Measurements from ENCODE around the gene VAV3. TPM values are rescaled to one million over a fixed set of nuclear protein-coding genes. Genes with fewer than 3 reads are reported as not detected.

The VAV3 gene
- total RNA-seq, 1 experiment from 2014 or later, result not detected

DNA sequence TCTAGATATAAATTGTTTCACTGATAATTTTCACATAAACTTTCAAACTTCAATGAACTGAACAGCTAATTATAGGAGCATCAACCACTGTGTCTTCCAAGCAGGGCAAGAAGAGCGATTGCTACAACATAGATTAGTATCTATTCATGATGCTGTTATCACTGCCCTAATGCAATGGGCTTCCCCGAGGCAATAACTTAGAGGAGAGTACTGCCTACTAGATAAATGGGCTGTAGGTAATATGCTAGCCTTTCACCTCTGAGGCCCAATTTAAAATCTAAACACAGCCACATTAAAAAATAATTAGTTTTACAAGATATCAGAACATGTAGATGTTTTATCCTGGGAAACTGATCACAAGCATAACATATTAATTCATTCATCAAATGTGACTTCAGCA is 318.0 kb downstream of the VAV3 start:
- TF ChIP-seq EGR1 (IDR thresholded peaks at IDR 0.05; ENCODE audit: low read depth), result no peak
- no peak for TF ChIP-seq EZH2phosphoT487 (IDR thresholded peaks at IDR 0.05; ENCODE audit: borderline replicate concordance)
- TF ChIP-seq, protein P1, sequence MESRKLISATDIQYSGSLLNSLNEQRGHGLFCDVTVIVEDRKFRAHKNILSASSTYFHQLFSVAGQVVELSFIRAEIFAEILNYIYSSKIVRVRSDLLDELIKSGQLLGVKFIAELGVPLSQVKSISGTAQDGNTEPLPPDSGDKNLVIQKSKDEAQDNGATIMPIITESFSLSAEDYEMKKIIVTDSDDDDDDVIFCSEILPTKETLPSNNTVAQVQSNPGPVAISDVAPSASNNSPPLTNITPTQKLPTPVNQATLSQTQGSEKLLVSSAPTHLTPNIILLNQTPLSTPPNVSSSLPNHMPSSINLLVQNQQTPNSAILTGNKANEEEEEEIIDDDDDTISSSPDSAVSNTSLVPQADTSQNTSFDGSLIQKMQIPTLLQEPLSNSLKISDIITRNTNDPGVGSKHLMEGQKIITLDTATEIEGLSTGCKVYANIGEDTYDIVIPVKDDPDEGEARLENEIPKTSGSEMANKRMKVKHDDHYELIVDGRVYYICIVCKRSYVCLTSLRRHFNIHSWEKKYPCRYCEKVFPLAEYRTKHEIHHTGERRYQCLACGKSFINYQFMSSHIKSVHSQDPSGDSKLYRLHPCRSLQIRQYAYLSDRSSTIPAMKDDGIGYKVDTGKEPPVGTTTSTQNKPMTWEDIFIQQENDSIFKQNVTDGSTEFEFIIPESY (IDR thresholded peaks at IDR 0.05; ENCODE audit: extremely low read depth, insufficient replicate concordance, low read length), result no peak
- no peak for TF ChIP-seq SP1 (IDR thresholded peaks at IDR 0.05; ENCODE audit: low read depth)
- TF ChIP-seq ZFX (IDR thresholded peaks at IDR 0.05), result no peak
- TF ChIP-seq YY1 (IDR thresholded peaks at IDR 0.05; ENCODE audit: extremely low read depth, insufficient replicate concordance, low read depth, low read length), result no peak
- no peak for TF ChIP-seq ZNF274 (IDR thresholded peaks at IDR 0.05; ENCODE audit: low read depth, low read length)
- TF ChIP-seq, protein P2, sequence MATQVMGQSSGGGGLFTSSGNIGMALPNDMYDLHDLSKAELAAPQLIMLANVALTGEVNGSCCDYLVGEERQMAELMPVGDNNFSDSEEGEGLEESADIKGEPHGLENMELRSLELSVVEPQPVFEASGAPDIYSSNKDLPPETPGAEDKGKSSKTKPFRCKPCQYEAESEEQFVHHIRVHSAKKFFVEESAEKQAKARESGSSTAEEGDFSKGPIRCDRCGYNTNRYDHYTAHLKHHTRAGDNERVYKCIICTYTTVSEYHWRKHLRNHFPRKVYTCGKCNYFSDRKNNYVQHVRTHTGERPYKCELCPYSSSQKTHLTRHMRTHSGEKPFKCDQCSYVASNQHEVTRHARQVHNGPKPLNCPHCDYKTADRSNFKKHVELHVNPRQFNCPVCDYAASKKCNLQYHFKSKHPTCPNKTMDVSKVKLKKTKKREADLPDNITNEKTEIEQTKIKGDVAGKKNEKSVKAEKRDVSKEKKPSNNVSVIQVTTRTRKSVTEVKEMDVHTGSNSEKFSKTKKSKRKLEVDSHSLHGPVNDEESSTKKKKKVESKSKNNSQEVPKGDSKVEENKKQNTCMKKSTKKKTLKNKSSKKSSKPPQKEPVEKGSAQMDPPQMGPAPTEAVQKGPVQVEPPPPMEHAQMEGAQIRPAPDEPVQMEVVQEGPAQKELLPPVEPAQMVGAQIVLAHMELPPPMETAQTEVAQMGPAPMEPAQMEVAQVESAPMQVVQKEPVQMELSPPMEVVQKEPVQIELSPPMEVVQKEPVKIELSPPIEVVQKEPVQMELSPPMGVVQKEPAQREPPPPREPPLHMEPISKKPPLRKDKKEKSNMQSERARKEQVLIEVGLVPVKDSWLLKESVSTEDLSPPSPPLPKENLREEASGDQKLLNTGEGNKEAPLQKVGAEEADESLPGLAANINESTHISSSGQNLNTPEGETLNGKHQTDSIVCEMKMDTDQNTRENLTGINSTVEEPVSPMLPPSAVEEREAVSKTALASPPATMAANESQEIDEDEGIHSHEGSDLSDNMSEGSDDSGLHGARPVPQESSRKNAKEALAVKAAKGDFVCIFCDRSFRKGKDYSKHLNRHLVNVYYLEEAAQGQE (IDR thresholded peaks at IDR 0.05; ENCODE audit: low read depth), result no peak
- TF ChIP-seq, protein P3, sequence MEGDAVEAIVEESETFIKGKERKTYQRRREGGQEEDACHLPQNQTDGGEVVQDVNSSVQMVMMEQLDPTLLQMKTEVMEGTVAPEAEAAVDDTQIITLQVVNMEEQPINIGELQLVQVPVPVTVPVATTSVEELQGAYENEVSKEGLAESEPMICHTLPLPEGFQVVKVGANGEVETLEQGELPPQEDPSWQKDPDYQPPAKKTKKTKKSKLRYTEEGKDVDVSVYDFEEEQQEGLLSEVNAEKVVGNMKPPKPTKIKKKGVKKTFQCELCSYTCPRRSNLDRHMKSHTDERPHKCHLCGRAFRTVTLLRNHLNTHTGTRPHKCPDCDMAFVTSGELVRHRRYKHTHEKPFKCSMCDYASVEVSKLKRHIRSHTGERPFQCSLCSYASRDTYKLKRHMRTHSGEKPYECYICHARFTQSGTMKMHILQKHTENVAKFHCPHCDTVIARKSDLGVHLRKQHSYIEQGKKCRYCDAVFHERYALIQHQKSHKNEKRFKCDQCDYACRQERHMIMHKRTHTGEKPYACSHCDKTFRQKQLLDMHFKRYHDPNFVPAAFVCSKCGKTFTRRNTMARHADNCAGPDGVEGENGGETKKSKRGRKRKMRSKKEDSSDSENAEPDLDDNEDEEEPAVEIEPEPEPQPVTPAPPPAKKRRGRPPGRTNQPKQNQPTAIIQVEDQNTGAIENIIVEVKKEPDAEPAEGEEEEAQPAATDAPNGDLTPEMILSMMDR (IDR thresholded peaks at IDR 0.05 in 2 of 3, conservative IDR thresholded peaks at IDR 0.05 in 1 of 3; ENCODE audit: borderline replicate concordance in 1 of 3, insufficient read depth in 1 of 3, low read depth in 2 of 3, low read length in 2 of 3), result no peak
- TF ChIP-seq SIN3A (IDR thresholded peaks at IDR 0.05; ENCODE audit: low read depth), result no peak
- ATAC-seq (no peak), DNase-seq (ENCODE audit: low read depth, low spot score) (no peak)
- no peaks in the 10 kb centered on the region for H3K9me2 ChIP-seq (ENCODE audit: insufficient read depth)
- H3K9ac ChIP-seq (ENCODE audit: low read length), result no peak overlapping the region
- H3K4me3 ChIP-seq (replicated peaks in 1 of 2; ENCODE audit: low read depth in 1 of 2, low read length in 2 of 2), result no peak overlapping the region
- no peak overlapping the region for H3K4me2 ChIP-seq (ENCODE audit: low read length)
- BruUV-seq (replicated peaks), result no TSS peak
- no peaks in the 10 kb centered on the region for H3K79me2 ChIP-seq (ENCODE audit: insufficient read depth, low read length)
- peaks cover 0 to 3% of the 10 kb centered on the region in 2 experiments; a peak in 2 of 4 replicates for H3K9me3 ChIP-seq (ENCODE audit: control insufficient read depth in 1 of 2, insufficient read depth in 1 of 2, low read depth in 1 of 2, low read length in 2 of 2)
- intact Hi-C loops (cut with micrococcal nuclease), result no loop called here
- no peaks in the 10 kb centered on the region for H3K4me1 ChIP-seq (ENCODE audit: control insufficient read depth in 1 of 2, insufficient read depth in 2 of 2, low read length in 2 of 2)
- H3K36me3 ChIP-seq (ENCODE audit: control insufficient read depth in 1 of 2, insufficient read depth in 2 of 2, low read length in 2 of 2), result no peaks in the 10 kb centered on the region
- H2AFZ ChIP-seq (ENCODE audit: low read depth, low read length, poor library complexity, severe bottlenecking), result no peak overlapping the region
- CTCF ChIA-PET, result no interaction called here
- no peaks in the 10 kb centered on the region for H3K27me3 ChIP-seq (ENCODE audit: insufficient read depth, low read length)
- RAD21 ChIA-PET (ENCODE audit: low non-redundant PET in 1 of 2, low total read pairs in 2 of 2, uncharacterized antibody in 2 of 2, unreplicated experiment in 2 of 2), result no interaction called here
- POLR2A ChIA-PET, result no interaction called here
- no peak overlapping the region for H3K27ac ChIP-seq (ENCODE audit: low read depth, low read length)
- H4K20me1 ChIP-seq (ENCODE audit: insufficient read depth), result no peaks in the 10 kb centered on the region
